CD14-positive monocyte (primary cell): ENCODE measurements around the gene ANO2. TPM values are rescaled to one million over a fixed set of nuclear protein-coding genes. Genes with fewer than 3 reads are reported as not detected.

Source experiments
- DNase-seq, 3 donors: peaks; one replicate each; pipeline ENCODE4 v3.0.0-alpha.2; 2011 to 2022
- H2AFZ ChIP-seq: 2 replicates; pipeline ENCODE4 v1.6.0; 2012; ENCODE audit warnings: mild to moderate bottlenecking, low read depth, low read length, inconsistent platforms; ENCODE audit not compliant: insufficient read depth, poor library complexity, severe bottlenecking
- H3K27ac ChIP-seq, 2 donors: 1 replicate in 1 of 2; 2 replicates in 1 of 2; pipeline ENCODE4 v1.5.1; 2012 to 2013; ENCODE audit warnings: low read length in 2 of 2, control low read depth in 1 of 2, inconsistent platforms in 1 of 2, low read depth in 1 of 2, mild to moderate bottlenecking in 1 of 2
- H3K27me3 ChIP-seq, 2 donors: one replicate each; pipeline versions ENCODE4 v1.6.0 to v1.6.1; 2011 to 2013; ENCODE audit warnings: low read length in 2 of 2; ENCODE audit not compliant: control insufficient read depth in 2 of 2, insufficient read depth in 2 of 2
- H3K36me3 ChIP-seq, 2 donors: replicated peaks in 1 of 2; 1 replicate in 1 of 2; 2 replicates in 1 of 2; pipeline versions ENCODE4 v1.5.1 to v1.6.1; 2012 to 2013; ENCODE audit warnings: low read length in 2 of 2, control low read depth in 1 of 2, inconsistent platforms in 1 of 2, mild to moderate bottlenecking in 1 of 2; ENCODE audit not compliant: insufficient read depth in 2 of 2, control insufficient read depth in 1 of 2
- H3K4me1 ChIP-seq, 2 donors: 1 replicate in 1 of 2; 2 replicates in 1 of 2; pipeline versions ENCODE4 v1.5.1 to v1.6.1; 2012 to 2013; ENCODE audit warnings: low read length in 2 of 2, control low read depth in 1 of 2, inconsistent platforms in 1 of 2, mild to moderate bottlenecking in 1 of 2, moderate library complexity in 1 of 2; ENCODE audit not compliant: insufficient read depth in 2 of 2, control insufficient read depth in 1 of 2
- H3K4me2 ChIP-seq: replicated peaks from 2 replicates; pipeline ENCODE3; 2012; ENCODE audit warnings: low read length, moderate library complexity, mild to moderate bottlenecking; ENCODE audit not compliant: poor library complexity, severe bottlenecking; ENCODE audit errors: extremely low read depth
- H3K4me3 ChIP-seq, 3 experiments: fragments of 200-600 bp in 1 of 3; sonication (generic) in 1 of 3; replicated peaks in 1 of 3; 1 replicate in 2 of 3; 2 replicates in 1 of 3; pipeline ENCODE4 v1.5.1; 2011 to 2013; ENCODE audit warnings: low read length in 3 of 3, mild to moderate bottlenecking in 3 of 3, control low read depth in 2 of 3, low read depth in 2 of 3, inconsistent platforms in 1 of 3, moderate library complexity in 1 of 3
- H3K79me2 ChIP-seq: 2 replicates; pipeline ENCODE4 v1.6.0; 2012; ENCODE audit warnings: mild to moderate bottlenecking, control low read depth, inconsistent platforms, low read length, moderate library complexity; ENCODE audit not compliant: insufficient read depth
- H3K9ac ChIP-seq: 2 replicates; pipeline ENCODE4 v1.6.0; 2017; ENCODE audit warnings: low read length, mild to moderate bottlenecking; ENCODE audit not compliant: insufficient read depth, poor library complexity, severe bottlenecking
- H3K9me3 ChIP-seq, 2 donors: replicated peaks in 1 of 2; 1 replicate in 1 of 2; 2 replicates in 1 of 2; pipeline versions ENCODE4 v1.5.1 to v1.6.1; 2012 to 2013; ENCODE audit warnings: low read length in 2 of 2, control low read depth in 1 of 2; ENCODE audit not compliant: control insufficient read depth in 1 of 2, insufficient read depth in 1 of 2
- H4K20me1 ChIP-seq: 2 replicates; pipeline ENCODE4 v1.6.0; 2012; ENCODE audit warnings: mild to moderate bottlenecking, low read length, control low read depth, moderate library complexity; ENCODE audit not compliant: insufficient read depth
- H3K27ac Mint-ChIP-seq, 7 donors: one replicate each; pipeline ENCODE4 v1.8.0; 2020; ENCODE audit warnings: mild to moderate bottlenecking in 7 of 7, mixed read lengths in 7 of 7, moderate library complexity in 6 of 7, inconsistent platforms in 2 of 7
- H3K27me3 Mint-ChIP-seq, 3 donors: one replicate each; pipeline ENCODE4 v1.8.0; 2021 to 2022; ENCODE audit warnings: low read depth in 3 of 3, mild to moderate bottlenecking in 3 of 3, mixed read lengths in 3 of 3, moderate library complexity in 3 of 3, inconsistent platforms in 1 of 3
- H3K36me3 Mint-ChIP-seq, 2 donors: one replicate each; pipeline ENCODE4 v1.8.0; 2020; ENCODE audit warnings: mixed read lengths in 2 of 2, inconsistent platforms in 1 of 2, mild to moderate bottlenecking in 1 of 2
- H3K4me1 Mint-ChIP-seq: one replicate; pipeline ENCODE4 v1.8.0; 2020; ENCODE audit warnings: mild to moderate bottlenecking, mixed read lengths
- H3K4me3 Mint-ChIP-seq, 2 donors: one replicate each; pipeline ENCODE4 v1.8.0; 2020; ENCODE audit warnings: mild to moderate bottlenecking in 2 of 2, mixed read lengths in 2 of 2, moderate library complexity in 1 of 2
- H3K9me3 Mint-ChIP-seq, 7 donors: one replicate each; pipeline ENCODE4 v1.8.0; 2020 to 2022; ENCODE audit warnings: mixed read lengths in 7 of 7, mild to moderate bottlenecking in 6 of 7, moderate library complexity in 6 of 7, inconsistent platforms in 2 of 7
- WGBS: methylation state at CpG from one replicate; pipeline ENCODE4 v1.1.5; 2013; ENCODE audit warnings: missing lambda C conversion rate; ENCODE audit not compliant: insufficient coverage; 5-methylcytosine and 5-hydroxymethylcytosine counted together
- intact Hi-C, 2 donors: fragments of 100-400 bp; cut with micrococcal nuclease; formaldehyde crosslinking; loops; one replicate each; pipeline versions ENCODE4 v1.15.0 to v1.15.1; 2023
- polyA plus RNA-seq, 3 donors: library from polyadenylated mRNA; depleted of rRNA in 1 of 3; unstranded in 2 of 3; stranded (reverse) in 1 of 3; fragments of 300-500 nt in 2 of 3; fragments of >200 nt in 1 of 3; fragmentation: Illumina TruSeq in 2 of 3; gene quantifications; 1 replicate in 2 of 3; 2 replicates in 1 of 3; pipeline ENCODE4 v1.2.3, GENCODE V29; 2012 to 2021
- TF ChIP-seq, protein P1 (sequence below): fragments of 200-600 bp; IDR thresholded peaks from one replicate; pipeline ENCODE4 v1.8.0; 2022; ENCODE audit warnings: antibody characterized with exemption, mild to moderate bottlenecking

Gene ANO2
- polyA plus RNA-seq, 3 donors: not detected

DNA sequence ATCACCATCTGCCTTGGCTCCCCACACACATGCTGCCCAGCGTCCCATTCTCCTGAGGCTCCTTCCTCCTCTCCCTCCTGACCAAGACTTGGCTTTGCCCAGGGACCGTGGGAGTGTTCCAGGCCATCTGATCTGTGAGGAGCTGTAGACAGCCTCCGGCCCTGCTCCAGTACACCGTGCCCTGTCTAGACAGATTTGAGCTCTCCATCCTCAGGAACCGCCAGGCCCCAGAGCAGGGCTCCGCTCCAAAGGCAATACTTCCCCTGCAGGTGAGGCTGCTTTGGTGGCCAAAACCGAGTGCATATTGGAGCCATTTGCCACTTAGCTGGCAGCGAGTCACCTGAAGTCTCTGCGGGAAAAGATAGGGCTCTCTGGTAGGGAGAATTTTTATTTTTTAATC, 147.4 kb downstream of the ANO2 start:
- Mint-ChIP-seq H3K9me3 (no peaks in the 10 kb centered on the region), H3K27ac (no peak overlapping the region), H3K27me3 (peaks cover 3 to 5% (median 4%) of the 10 kb centered on the region in 3 donors), H3K36me3 (no peaks in the 10 kb centered on the region), H3K4me3 (peak overlapping the region in 1 of 2 donors; percentile 21), H3K4me1 (peaks cover 6% of the 10 kb centered on the region)
- no peak overlapping the region for H3K9ac ChIP-seq
- no peak overlapping the region for H3K4me3 ChIP-seq
- TF ChIP-seq, protein P1, sequence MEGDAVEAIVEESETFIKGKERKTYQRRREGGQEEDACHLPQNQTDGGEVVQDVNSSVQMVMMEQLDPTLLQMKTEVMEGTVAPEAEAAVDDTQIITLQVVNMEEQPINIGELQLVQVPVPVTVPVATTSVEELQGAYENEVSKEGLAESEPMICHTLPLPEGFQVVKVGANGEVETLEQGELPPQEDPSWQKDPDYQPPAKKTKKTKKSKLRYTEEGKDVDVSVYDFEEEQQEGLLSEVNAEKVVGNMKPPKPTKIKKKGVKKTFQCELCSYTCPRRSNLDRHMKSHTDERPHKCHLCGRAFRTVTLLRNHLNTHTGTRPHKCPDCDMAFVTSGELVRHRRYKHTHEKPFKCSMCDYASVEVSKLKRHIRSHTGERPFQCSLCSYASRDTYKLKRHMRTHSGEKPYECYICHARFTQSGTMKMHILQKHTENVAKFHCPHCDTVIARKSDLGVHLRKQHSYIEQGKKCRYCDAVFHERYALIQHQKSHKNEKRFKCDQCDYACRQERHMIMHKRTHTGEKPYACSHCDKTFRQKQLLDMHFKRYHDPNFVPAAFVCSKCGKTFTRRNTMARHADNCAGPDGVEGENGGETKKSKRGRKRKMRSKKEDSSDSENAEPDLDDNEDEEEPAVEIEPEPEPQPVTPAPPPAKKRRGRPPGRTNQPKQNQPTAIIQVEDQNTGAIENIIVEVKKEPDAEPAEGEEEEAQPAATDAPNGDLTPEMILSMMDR: no peak
- H2AFZ ChIP-seq: no peak overlapping the region
- no peaks in the 10 kb centered on the region for H3K4me1 ChIP-seq
- no peak overlapping the region for H3K27ac ChIP-seq
- no peaks in the 10 kb centered on the region for H3K9me3 ChIP-seq
- no peaks in the 10 kb centered on the region for H3K27me3 ChIP-seq
- H4K20me1 ChIP-seq: no peaks in the 10 kb centered on the region
- DNase-seq: no peak
- H3K79me2 ChIP-seq: no peaks in the 10 kb centered on the region
- no peak overlapping the region for H3K4me2 ChIP-seq
- intact Hi-C loops: no loop called here
- WGBS: 100% methylated on average over 4 of the region's 9 CpGs
- H3K36me3 ChIP-seq: no peaks in the 10 kb centered on the region

DNA sequence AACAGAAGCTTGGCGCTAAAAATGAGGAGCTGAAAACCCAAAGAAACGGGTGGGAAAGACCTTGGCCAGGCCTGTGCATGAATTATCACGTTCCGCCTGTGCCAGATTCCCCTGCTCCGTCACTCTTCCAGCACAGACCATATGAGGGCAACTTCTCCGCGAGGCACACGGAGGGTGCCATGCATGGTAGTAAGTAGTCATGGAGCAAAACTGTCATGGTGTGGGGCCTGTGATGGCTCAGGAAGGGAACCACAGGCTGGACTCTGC, 148.2 kb downstream of the ANO2 start:
- Histone ChIP-seq H4K20me1 (no peaks in the 10 kb centered on the region), H3K9me3 (no peaks in the 10 kb centered on the region), H3K9ac (no peak overlapping the region), H3K4me2 (no peak overlapping the region), H3K4me1 (no peaks in the 10 kb centered on the region), H3K27ac (no peak overlapping the region), H3K79me2 (no peaks in the 10 kb centered on the region), H3K4me3 (no peak overlapping the region), H2AFZ (no peak overlapping the region), H3K27me3 (no peaks in the 10 kb centered on the region), H3K36me3 (no peaks in the 10 kb centered on the region)
- TF ChIP-seq, protein P1: no peak
- H3K4me3 Mint-ChIP-seq: no peak overlapping the region
- intact Hi-C loops: no loop called here
- peaks cover 6% of the 10 kb centered on the region for H3K4me1 Mint-ChIP-seq
- H3K27ac Mint-ChIP-seq: peak overlapping the region in 1 of 7 donors; percentile 3
- DNase-seq: no peak
- H3K36me3 Mint-ChIP-seq: no peaks in the 10 kb centered on the region
- peaks cover 1 to 2% (median 1%) of the 10 kb centered on the region in 3 donors for H3K27me3 Mint-ChIP-seq
- 88% methylated on average over 8 of the region's 8 CpGs for WGBS
- H3K9me3 Mint-ChIP-seq: no peaks in the 10 kb centered on the region
